PFSK-1 (cell line): ENCODE results near the gene USF2.

Source experiments
- FOXP2 ChIP-seq: optimal IDR thresholded peaks from 2 replicates; pipeline ENCODE3; 2011; ENCODE audit warnings: borderline replicate concordance, control low read depth, inconsistent platforms; ENCODE audit not compliant: insufficient read depth; ENCODE audit errors: extremely low read length, extremely low read depth
- POLR2AphosphoS5 ChIP-seq: IDR thresholded peaks from 2 replicates; pipeline ENCODE4 v1.6.1; 2012; ENCODE audit warnings: low read depth, mild to moderate bottlenecking, control low read depth, low read length, moderate library complexity
- REST ChIP-seq, 2 experiments: IDR thresholded peaks; 2 replicates each; pipeline versions ENCODE4 v1.6.1 to v1.8.0; 2011 to 2012; ENCODE audit warnings: low read depth in 2 of 2, low read length in 2 of 2, control low read depth in 1 of 2, inconsistent platforms in 1 of 2, mild to moderate bottlenecking in 1 of 2, moderate library complexity in 1 of 2; ENCODE audit not compliant: insufficient read depth in 1 of 2
- SIN3A ChIP-seq: IDR thresholded peaks from 2 replicates; pipeline ENCODE4 v1.6.1; 2012; ENCODE audit warnings: mild to moderate bottlenecking, low read length, moderate library complexity, borderline replicate concordance; ENCODE audit not compliant: insufficient read depth
- TAF1 ChIP-seq: IDR thresholded peaks from 2 replicates; pipeline ENCODE4 v1.6.1; 2012; ENCODE audit warnings: low read length, control low read depth, borderline replicate concordance; ENCODE audit not compliant: insufficient read depth

DNA sequence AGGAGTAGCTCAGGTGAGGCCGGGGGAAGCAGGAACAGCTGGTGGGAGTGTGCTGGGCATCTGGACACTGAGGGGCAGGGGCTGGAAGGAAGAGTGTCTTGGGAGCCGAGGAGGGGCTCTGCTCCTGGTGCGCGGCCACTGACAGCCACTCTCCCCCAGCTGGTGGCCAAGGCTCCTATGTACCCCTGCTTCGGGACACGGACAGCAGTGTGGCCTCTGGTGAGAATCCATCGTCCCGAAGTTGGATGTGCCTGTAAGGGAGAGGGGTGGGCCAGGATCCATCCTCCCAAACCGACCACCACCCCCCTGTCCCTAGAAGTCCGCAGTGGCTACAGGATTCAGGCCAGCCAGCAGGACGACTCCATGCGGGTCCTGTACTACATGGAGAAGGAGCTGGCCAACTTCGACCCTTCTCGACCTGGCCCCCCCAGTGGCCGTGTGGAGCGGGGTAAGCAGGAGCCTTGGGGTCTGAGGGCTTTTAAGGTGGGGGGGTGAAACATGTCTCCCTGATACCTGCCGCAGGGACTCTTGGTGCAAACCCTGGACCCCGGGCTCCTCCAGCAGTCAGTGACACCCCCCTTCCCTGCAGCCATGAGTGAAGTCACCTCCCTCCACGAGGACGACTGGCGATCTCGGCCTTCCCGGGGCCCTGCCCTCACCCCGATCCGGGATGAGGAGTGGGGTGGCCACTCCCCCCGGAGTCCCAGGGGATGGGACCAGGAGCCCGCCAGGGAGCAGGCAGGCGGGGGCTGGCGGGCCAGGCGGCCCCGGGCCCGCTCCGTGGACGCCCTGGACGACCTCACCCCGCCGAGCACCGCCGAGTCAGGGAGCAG, 2.0 kb upstream of the USF2 start:
- TF ChIP-seq TAF1 (no peak), POLR2AphosphoS5 (no peak), SIN3A (no peak), REST (IDR thresholded peaks at IDR 0.05; ENCODE audit: insufficient read depth in 1 of 2, low read depth in 2 of 2, low read length in 2 of 2) (no peak), FOXP2 (no peak)
